CD14-positive monocyte (primary cell): Measurements from ENCODE around the gene EVX2. TPM values are rescaled to one million over a fixed set of nuclear protein-coding genes. Genes with fewer than 3 reads are reported as not detected.
A peak's percentile ranks its signal among the peaks of the same experiment; 100 is the strongest.

Experiments
- DNase-seq, 3 donors: peaks; one replicate each; pipeline ENCODE4 v3.0.0-alpha.2; 2011 to 2022
- H2AFZ ChIP-seq: 2 replicates; pipeline ENCODE4 v1.6.0; 2012; ENCODE audit warnings: mild to moderate bottlenecking, low read depth, low read length, inconsistent platforms; ENCODE audit not compliant: insufficient read depth, poor library complexity, severe bottlenecking
- H3K27ac ChIP-seq, 2 donors: 1 replicate in 1 of 2; 2 replicates in 1 of 2; pipeline ENCODE4 v1.5.1; 2012 to 2013; ENCODE audit warnings: low read length in 2 of 2, control low read depth in 1 of 2, inconsistent platforms in 1 of 2, low read depth in 1 of 2, mild to moderate bottlenecking in 1 of 2
- H3K27me3 ChIP-seq, 2 donors: one replicate each; pipeline versions ENCODE4 v1.6.0 to v1.6.1; 2011 to 2013; ENCODE audit warnings: low read length in 2 of 2; ENCODE audit not compliant: control insufficient read depth in 2 of 2, insufficient read depth in 2 of 2
- H3K36me3 ChIP-seq, 2 donors: replicated peaks in 1 of 2; 1 replicate in 1 of 2; 2 replicates in 1 of 2; pipeline versions ENCODE4 v1.5.1 to v1.6.1; 2012 to 2013; ENCODE audit warnings: low read length in 2 of 2, control low read depth in 1 of 2, inconsistent platforms in 1 of 2, mild to moderate bottlenecking in 1 of 2; ENCODE audit not compliant: insufficient read depth in 2 of 2, control insufficient read depth in 1 of 2
- H3K4me1 ChIP-seq, 2 donors: 1 replicate in 1 of 2; 2 replicates in 1 of 2; pipeline versions ENCODE4 v1.5.1 to v1.6.1; 2012 to 2013; ENCODE audit warnings: low read length in 2 of 2, control low read depth in 1 of 2, inconsistent platforms in 1 of 2, mild to moderate bottlenecking in 1 of 2, moderate library complexity in 1 of 2; ENCODE audit not compliant: insufficient read depth in 2 of 2, control insufficient read depth in 1 of 2
- H3K4me2 ChIP-seq: replicated peaks from 2 replicates; pipeline ENCODE3; 2012; ENCODE audit warnings: low read length, moderate library complexity, mild to moderate bottlenecking; ENCODE audit not compliant: poor library complexity, severe bottlenecking; ENCODE audit errors: extremely low read depth
- H3K4me3 ChIP-seq, 3 experiments: fragments of 200-600 bp in 1 of 3; sonication (generic) in 1 of 3; replicated peaks in 1 of 3; 1 replicate in 2 of 3; 2 replicates in 1 of 3; pipeline ENCODE4 v1.5.1; 2011 to 2013; ENCODE audit warnings: low read length in 3 of 3, mild to moderate bottlenecking in 3 of 3, control low read depth in 2 of 3, low read depth in 2 of 3, inconsistent platforms in 1 of 3, moderate library complexity in 1 of 3
- H3K79me2 ChIP-seq: 2 replicates; pipeline ENCODE4 v1.6.0; 2012; ENCODE audit warnings: mild to moderate bottlenecking, control low read depth, inconsistent platforms, low read length, moderate library complexity; ENCODE audit not compliant: insufficient read depth
- H3K9ac ChIP-seq: 2 replicates; pipeline ENCODE4 v1.6.0; 2017; ENCODE audit warnings: low read length, mild to moderate bottlenecking; ENCODE audit not compliant: insufficient read depth, poor library complexity, severe bottlenecking
- H3K9me3 ChIP-seq, 2 donors: replicated peaks in 1 of 2; 1 replicate in 1 of 2; 2 replicates in 1 of 2; pipeline versions ENCODE4 v1.5.1 to v1.6.1; 2012 to 2013; ENCODE audit warnings: low read length in 2 of 2, control low read depth in 1 of 2; ENCODE audit not compliant: control insufficient read depth in 1 of 2, insufficient read depth in 1 of 2
- H4K20me1 ChIP-seq: 2 replicates; pipeline ENCODE4 v1.6.0; 2012; ENCODE audit warnings: mild to moderate bottlenecking, low read length, control low read depth, moderate library complexity; ENCODE audit not compliant: insufficient read depth
- H3K27ac Mint-ChIP-seq, 7 donors: one replicate each; pipeline ENCODE4 v1.8.0; 2020; ENCODE audit warnings: mild to moderate bottlenecking in 7 of 7, mixed read lengths in 7 of 7, moderate library complexity in 6 of 7, inconsistent platforms in 2 of 7
- H3K27me3 Mint-ChIP-seq, 3 donors: one replicate each; pipeline ENCODE4 v1.8.0; 2021 to 2022; ENCODE audit warnings: low read depth in 3 of 3, mild to moderate bottlenecking in 3 of 3, mixed read lengths in 3 of 3, moderate library complexity in 3 of 3, inconsistent platforms in 1 of 3
- H3K36me3 Mint-ChIP-seq, 2 donors: one replicate each; pipeline ENCODE4 v1.8.0; 2020; ENCODE audit warnings: mixed read lengths in 2 of 2, inconsistent platforms in 1 of 2, mild to moderate bottlenecking in 1 of 2
- H3K4me1 Mint-ChIP-seq: one replicate; pipeline ENCODE4 v1.8.0; 2020; ENCODE audit warnings: mild to moderate bottlenecking, mixed read lengths
- H3K4me3 Mint-ChIP-seq, 2 donors: one replicate each; pipeline ENCODE4 v1.8.0; 2020; ENCODE audit warnings: mild to moderate bottlenecking in 2 of 2, mixed read lengths in 2 of 2, moderate library complexity in 1 of 2
- H3K9me3 Mint-ChIP-seq, 7 donors: one replicate each; pipeline ENCODE4 v1.8.0; 2020 to 2022; ENCODE audit warnings: mixed read lengths in 7 of 7, mild to moderate bottlenecking in 6 of 7, moderate library complexity in 6 of 7, inconsistent platforms in 2 of 7
- WGBS: methylation state at CpG from one replicate; pipeline ENCODE4 v1.1.5; 2013; ENCODE audit warnings: missing lambda C conversion rate; ENCODE audit not compliant: insufficient coverage; 5-methylcytosine and 5-hydroxymethylcytosine counted together
- intact Hi-C, 2 donors: fragments of 100-400 bp; cut with micrococcal nuclease; formaldehyde crosslinking; loops; one replicate each; pipeline versions ENCODE4 v1.15.0 to v1.15.1; 2023
- polyA plus RNA-seq, 3 donors: library from polyadenylated mRNA; depleted of rRNA in 1 of 3; unstranded in 2 of 3; stranded (reverse) in 1 of 3; fragments of 300-500 nt in 2 of 3; fragments of >200 nt in 1 of 3; fragmentation: Illumina TruSeq in 2 of 3; gene quantifications; 1 replicate in 2 of 3; 2 replicates in 1 of 3; pipeline ENCODE4 v1.2.3, GENCODE V29; 2012 to 2021
- TF ChIP-seq, protein P1 (sequence below): fragments of 200-600 bp; IDR thresholded peaks from one replicate; pipeline ENCODE4 v1.8.0; 2022; ENCODE audit warnings: antibody characterized with exemption, mild to moderate bottlenecking

Gene EVX2
- polyA plus RNA-seq, 3 donors = not detected

DNA sequence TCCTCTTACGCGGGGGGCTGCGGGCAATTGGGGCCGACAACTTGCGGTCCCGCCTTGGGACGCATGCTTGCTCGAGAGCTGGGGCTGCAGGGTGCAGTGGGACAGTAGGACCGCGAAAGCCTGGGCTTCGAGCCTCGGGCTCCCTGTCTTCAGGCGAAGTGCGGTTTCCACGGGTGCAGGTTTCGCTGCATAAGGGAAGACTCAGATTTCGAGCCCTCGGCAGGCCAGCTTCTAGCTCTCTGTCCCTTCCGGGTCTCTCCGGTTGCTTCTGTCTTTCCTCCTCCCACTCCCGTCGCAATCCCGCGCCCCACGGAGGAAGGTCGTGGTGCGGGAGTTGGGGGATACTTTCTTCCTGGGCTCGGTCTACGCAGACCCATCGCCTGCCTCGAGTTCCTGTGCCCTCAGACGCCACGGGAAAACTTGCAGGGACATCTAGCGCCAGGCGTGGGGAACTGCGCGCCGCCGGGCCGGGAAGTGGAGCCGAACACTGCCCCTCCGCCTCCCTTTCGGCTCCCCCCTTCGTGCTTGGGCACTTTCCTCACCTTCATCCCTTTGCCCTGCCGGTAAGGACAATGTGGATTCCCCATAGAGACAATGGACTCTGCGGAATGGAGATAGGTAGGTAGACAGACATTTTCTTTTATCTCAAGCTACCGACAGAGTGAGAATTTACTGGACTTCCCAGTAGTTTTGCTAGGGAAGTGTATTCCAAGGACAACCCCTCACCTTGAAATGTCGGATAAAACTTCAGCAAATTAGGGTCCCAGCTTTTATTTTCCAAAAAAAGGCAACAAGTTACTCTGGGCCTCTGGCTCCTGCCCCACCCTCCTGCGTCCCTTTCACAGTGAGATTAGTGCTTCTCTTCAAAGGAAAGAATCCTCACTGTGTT lies 4.5 kb upstream of the EVX2 start:
- TF ChIP-seq, protein P1, sequence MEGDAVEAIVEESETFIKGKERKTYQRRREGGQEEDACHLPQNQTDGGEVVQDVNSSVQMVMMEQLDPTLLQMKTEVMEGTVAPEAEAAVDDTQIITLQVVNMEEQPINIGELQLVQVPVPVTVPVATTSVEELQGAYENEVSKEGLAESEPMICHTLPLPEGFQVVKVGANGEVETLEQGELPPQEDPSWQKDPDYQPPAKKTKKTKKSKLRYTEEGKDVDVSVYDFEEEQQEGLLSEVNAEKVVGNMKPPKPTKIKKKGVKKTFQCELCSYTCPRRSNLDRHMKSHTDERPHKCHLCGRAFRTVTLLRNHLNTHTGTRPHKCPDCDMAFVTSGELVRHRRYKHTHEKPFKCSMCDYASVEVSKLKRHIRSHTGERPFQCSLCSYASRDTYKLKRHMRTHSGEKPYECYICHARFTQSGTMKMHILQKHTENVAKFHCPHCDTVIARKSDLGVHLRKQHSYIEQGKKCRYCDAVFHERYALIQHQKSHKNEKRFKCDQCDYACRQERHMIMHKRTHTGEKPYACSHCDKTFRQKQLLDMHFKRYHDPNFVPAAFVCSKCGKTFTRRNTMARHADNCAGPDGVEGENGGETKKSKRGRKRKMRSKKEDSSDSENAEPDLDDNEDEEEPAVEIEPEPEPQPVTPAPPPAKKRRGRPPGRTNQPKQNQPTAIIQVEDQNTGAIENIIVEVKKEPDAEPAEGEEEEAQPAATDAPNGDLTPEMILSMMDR = peak; percentile 77
- no peak overlapping the region for H3K27ac ChIP-seq
- H3K4me1 Mint-ChIP-seq = peaks cover 31% of the 10 kb centered on the region
- H3K36me3 Mint-ChIP-seq = peaks cover 0 to 15% of the 10 kb centered on the region in 2 donors
- H3K4me2 ChIP-seq = peak overlapping the region; percentile 64
- H3K27me3 ChIP-seq = peaks cover 91 to 94% of the 10 kb centered on the region in 2 donors
- intact Hi-C loops = no loop called here
- no peak overlapping the region for H3K27ac Mint-ChIP-seq
- H3K4me3 Mint-ChIP-seq = peak overlapping the region; percentile 79 to 98
- H4K20me1 ChIP-seq = no peaks in the 10 kb centered on the region
- peak in 2 of 3 donors; percentile 21 to 54 for DNase-seq
- H3K9ac ChIP-seq = no peak overlapping the region
- H3K4me3 ChIP-seq = peak overlapping the region in 1 of 3 experiments; percentile 48
- no peaks in the 10 kb centered on the region for H3K79me2 ChIP-seq
- H3K9me3 ChIP-seq = peaks cover 0 to 82% of the 10 kb centered on the region in 2 donors
- peaks cover 93 to 98% (median 95%) of the 10 kb centered on the region in 3 donors for H3K27me3 Mint-ChIP-seq
- H2AFZ ChIP-seq = peak overlapping the region; percentile 44
- H3K36me3 ChIP-seq = no peaks in the 10 kb centered on the region
- H3K4me1 ChIP-seq = peaks cover 11 to 19% of the 10 kb centered on the region in 2 donors
- peaks cover 0 to 44% (median 26%) of the 10 kb centered on the region in 7 donors for H3K9me3 Mint-ChIP-seq
- 1% methylated on average over 33 of the region's 49 CpGs for WGBS

DNA sequence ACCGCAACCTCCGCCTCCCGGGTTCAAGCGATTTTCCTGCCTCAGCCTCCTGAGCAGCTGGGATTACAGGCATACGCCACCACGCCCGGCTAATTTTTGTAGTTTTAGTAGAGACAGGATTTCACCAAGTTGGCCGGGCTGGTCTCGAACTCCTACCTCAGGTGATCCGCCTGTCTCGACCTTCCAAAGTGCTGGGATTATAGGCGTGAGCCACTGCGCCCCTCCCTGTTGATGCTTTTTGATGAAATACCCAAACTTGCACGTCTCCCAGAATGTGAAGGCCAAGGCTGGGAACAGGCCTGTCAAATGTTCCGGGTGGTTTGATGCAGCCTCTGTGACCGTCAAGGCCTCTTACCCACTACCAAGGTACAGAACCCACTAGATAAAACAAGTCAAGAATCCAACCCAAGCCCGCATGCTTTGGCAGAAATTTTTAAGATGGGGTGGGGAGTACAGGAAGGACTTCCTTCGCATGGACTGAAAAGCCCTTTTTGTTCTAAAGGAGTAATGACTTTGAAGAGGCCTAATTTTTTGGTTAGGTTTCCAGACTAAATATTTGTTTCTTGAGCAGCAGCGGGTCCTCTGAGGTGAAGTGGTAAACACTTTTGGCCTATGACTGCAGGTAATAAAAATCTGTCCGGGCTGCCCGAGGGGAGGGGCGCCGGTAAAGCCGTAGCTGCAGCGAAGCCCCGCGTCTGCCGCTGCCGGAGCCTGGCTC lies 3.7 kb upstream of the EVX2 start:
- peaks cover 0 to 49% (median 26%) of the 10 kb centered on the region in 7 donors for H3K9me3 Mint-ChIP-seq
- no peaks in the 10 kb centered on the region for H3K79me2 ChIP-seq
- peaks cover 96 to 98% of the 10 kb centered on the region in 2 donors for H3K27me3 ChIP-seq
- H3K27ac Mint-ChIP-seq = no peak overlapping the region
- peaks cover 28% of the 10 kb centered on the region for H3K4me1 Mint-ChIP-seq
- H2AFZ ChIP-seq = peak overlapping the region; percentile 44
- no peak overlapping the region for H3K27ac ChIP-seq
- WGBS = 17% methylated on average over 24 of the region's 29 CpGs
- H3K4me3 ChIP-seq = peak overlapping the region in 1 of 3 experiments; percentile 48
- H3K36me3 ChIP-seq = no peaks in the 10 kb centered on the region
- TF ChIP-seq, protein P1 = no peak
- intact Hi-C loops = no loop called here
- no peak overlapping the region for H3K9ac ChIP-seq
- peaks cover 97 to 99% (median 98%) of the 10 kb centered on the region in 3 donors for H3K27me3 Mint-ChIP-seq
- peaks cover 0 to 89% of the 10 kb centered on the region in 2 donors for H3K9me3 ChIP-seq
- H3K4me1 ChIP-seq = peaks cover 8 to 11% of the 10 kb centered on the region in 2 donors
- H4K20me1 ChIP-seq = no peaks in the 10 kb centered on the region
- peaks cover 0 to 15% of the 10 kb centered on the region in 2 donors for H3K36me3 Mint-ChIP-seq
- peak overlapping the region; percentile 64 for H3K4me2 ChIP-seq
- no peak for DNase-seq
- peak overlapping the region; percentile 79 to 98 for H3K4me3 Mint-ChIP-seq
